Measurements from ENCODE around the gene TMEM30A. TPM values are rescaled to one million over a fixed set of nuclear protein-coding genes. Genes with fewer than 3 reads are reported as not detected.

Gene TMEM30A
- total RNA-seq, 1 experiment from 2014 or later, result 65.2 TPM

DNA sequence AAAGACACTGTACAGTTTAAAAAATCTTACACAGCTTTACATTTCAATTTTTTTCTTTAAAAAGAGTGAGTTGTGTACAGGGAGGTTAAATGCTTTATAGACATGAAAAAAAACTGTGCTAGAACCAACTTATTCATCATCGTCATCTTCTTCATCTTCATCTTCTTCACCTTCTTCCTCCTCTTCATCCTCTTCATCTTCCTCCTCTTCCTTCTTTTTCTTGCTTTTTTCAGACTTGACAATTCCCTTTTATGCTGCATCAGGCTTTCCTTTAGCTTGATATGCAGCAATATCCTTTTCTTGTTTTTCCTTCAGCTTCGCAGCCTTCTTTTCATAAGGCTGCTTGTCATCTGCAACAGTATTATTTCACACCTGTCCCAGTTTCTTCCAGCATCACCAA, 34.3 kb upstream of the TMEM30A start:
- 100% methylated on average over 1 of the region's 2 CpGs for WGBS (ENCODE audit: extremely low coverage, insufficient read length, low lambda C conversion rate)

More for the DNA sequence above, 34.3 kb upstream of the TMEM30A start:
- Histone ChIP-seq H3K4ac (ENCODE audit: low read depth, low read length) (no peak overlapping the region), H4K91ac (ENCODE audit: insufficient read length, low read depth, low read length) (no peak overlapping the region), H3K79me1 (ENCODE audit: insufficient read depth, low read depth, low read length, poor library complexity, severe bottlenecking) (no peaks in the 10 kb centered on the region), H3K79me2 (ENCODE audit: insufficient read depth, low read length) (no peaks in the 10 kb centered on the region), H2AFZ (ENCODE audit: low read length) (no peak overlapping the region), H2BK12ac (ENCODE audit: insufficient read length, low read depth, low read length) (no peak overlapping the region), H3T11ph (ENCODE audit: low read length) (no peak overlapping the region), H3K56ac (ENCODE audit: insufficient read length, low read depth, low read length) (no peak overlapping the region), H4K8ac (replicated peaks; ENCODE audit: insufficient read length, low read depth, low read length) (no peak overlapping the region), H3K14ac (ENCODE audit: insufficient read depth, low read length) (no peak overlapping the region), H4K20me1 (ENCODE audit: control insufficient read depth, insufficient read depth, insufficient read length) (no peaks in the 10 kb centered on the region), H3K23me2 (ENCODE audit: insufficient read length, low read depth, low read length, poor library complexity, severe bottlenecking) (no peaks in the 10 kb centered on the region), H2BK20ac (ENCODE audit: low read depth, low read length, poor library complexity, severe bottlenecking) (no peak overlapping the region), H2AK5ac (ENCODE audit: insufficient read length, low read length) (no peak overlapping the region), H3K9me3 (ENCODE audit: control insufficient read depth, low read depth, low read length) (no peaks in the 10 kb centered on the region), H3K4me2 (ENCODE audit: insufficient read depth, insufficient read length, low read length) (no peak overlapping the region), H3K9ac (ENCODE audit: extremely low read depth, insufficient read length, low read length) (no peak overlapping the region), H2BK120ac (ENCODE audit: low read depth, low read length, poor library complexity, severe bottlenecking) (no peak overlapping the region), H3K27ac (ENCODE audit: insufficient read length, low read depth, low read length) (no peak overlapping the region), H2BK5ac (ENCODE audit: insufficient read length, low read length) (no peak overlapping the region), H3K27me3 (ENCODE audit: insufficient read depth, low read length) (no peaks in the 10 kb centered on the region), H4K5ac (ENCODE audit: insufficient read length, low read depth, low read length) (no peak overlapping the region), H2BK15ac (ENCODE audit: low read depth, low read length) (no peak overlapping the region), H3K4me1 (ENCODE audit: insufficient read depth, low read length) (peaks cover 5% of the 10 kb centered on the region; the same call in 1 of the 2 replicates), H3K18ac (ENCODE audit: insufficient read length, low read depth, low read length) (no peak overlapping the region), H3K23ac (ENCODE audit: insufficient read length, low read depth, low read length) (no peak overlapping the region)
- Mint-ChIP-seq H3K4me3 (no peak overlapping the region), H3K9me3 (peaks cover 5 to 6% of the 10 kb centered on the region in 2 experiments; a peak in 3 of 5 replicates), H3K36me3 (ENCODE audit: insufficient read depth in 1 of 3, low read depth in 3 of 3) (peaks cover 0 to 29% (median 15%) of the 10 kb centered on the region in 3 experiments; a peak in 4 of 7 replicates), H3K4me1 (peaks cover 7 to 13% of the 10 kb centered on the region in 2 experiments), H3K27ac (no peak overlapping the region; a peak in 2 of 7 replicates), H3K27me3 (ENCODE audit: low read depth) (no peaks in the 10 kb centered on the region)
- no peak for DNase-seq
- TF ChIP-seq, protein P1, sequence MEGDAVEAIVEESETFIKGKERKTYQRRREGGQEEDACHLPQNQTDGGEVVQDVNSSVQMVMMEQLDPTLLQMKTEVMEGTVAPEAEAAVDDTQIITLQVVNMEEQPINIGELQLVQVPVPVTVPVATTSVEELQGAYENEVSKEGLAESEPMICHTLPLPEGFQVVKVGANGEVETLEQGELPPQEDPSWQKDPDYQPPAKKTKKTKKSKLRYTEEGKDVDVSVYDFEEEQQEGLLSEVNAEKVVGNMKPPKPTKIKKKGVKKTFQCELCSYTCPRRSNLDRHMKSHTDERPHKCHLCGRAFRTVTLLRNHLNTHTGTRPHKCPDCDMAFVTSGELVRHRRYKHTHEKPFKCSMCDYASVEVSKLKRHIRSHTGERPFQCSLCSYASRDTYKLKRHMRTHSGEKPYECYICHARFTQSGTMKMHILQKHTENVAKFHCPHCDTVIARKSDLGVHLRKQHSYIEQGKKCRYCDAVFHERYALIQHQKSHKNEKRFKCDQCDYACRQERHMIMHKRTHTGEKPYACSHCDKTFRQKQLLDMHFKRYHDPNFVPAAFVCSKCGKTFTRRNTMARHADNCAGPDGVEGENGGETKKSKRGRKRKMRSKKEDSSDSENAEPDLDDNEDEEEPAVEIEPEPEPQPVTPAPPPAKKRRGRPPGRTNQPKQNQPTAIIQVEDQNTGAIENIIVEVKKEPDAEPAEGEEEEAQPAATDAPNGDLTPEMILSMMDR (conservative IDR thresholded peaks at IDR 0.05), result no peak
